Activated CD8-positive, alpha-beta T cell treated with anti-CD3 and anti-CD28 coated beads for 36 hours (primary cell): ENCODE data around the gene FBXO7. TPM values are rescaled to one million over a fixed set of nuclear protein-coding genes. Genes with fewer than 3 reads are reported as not detected.

ENCODE experiments used
- ATAC-seq: fragments of 200-7000 bp; cut with Tn5 transposase; one replicate; pipeline ENCODE4 v1.10.0; 2021; ENCODE audit warnings: mild to moderate bottlenecking, moderate library complexity
- CTCF ChIA-PET: fragments of 350-600 bp; sonication (Branson Sonifier 250); formaldehyde crosslinking; loops from one replicate; lab custom pipeline; 2021; ENCODE audit warnings: antibody characterized with exemption; lab: Charles Lee
- POLR2A ChIA-PET: fragments of 350-600 bp; sonication (Branson Sonifier 250); formaldehyde crosslinking; loops from one replicate; lab custom pipeline; 2021; ENCODE audit warnings: antibody characterized with exemption; lab: Charles Lee
- DNase-seq: peaks from one replicate; pipeline ENCODE4 v3.0.0-alpha.2; 2020
- H3K27ac Mint-ChIP-seq: one replicate; pipeline ENCODE4 v1.8.0; 2021; ENCODE audit warnings: mild to moderate bottlenecking, mixed read lengths
- H3K27me3 Mint-ChIP-seq: one replicate; pipeline ENCODE4 v1.8.0; 2021; ENCODE audit warnings: mixed read lengths
- H3K36me3 Mint-ChIP-seq: one replicate; pipeline ENCODE4 v1.8.0; 2021; ENCODE audit warnings: low read depth, mixed read lengths
- H3K4me1 Mint-ChIP-seq: one replicate; pipeline ENCODE4 v1.8.0; 2021; ENCODE audit warnings: low read depth, mixed read lengths
- H3K4me3 Mint-ChIP-seq: one replicate; pipeline ENCODE4 v1.8.0; 2021; ENCODE audit warnings: mild to moderate bottlenecking, moderate library complexity, mixed read lengths
- H3K9me3 Mint-ChIP-seq: one replicate; pipeline ENCODE4 v1.8.0; 2021; ENCODE audit warnings: mixed read lengths
- CTCF ChIP-seq: fragments of 200-600 bp; IDR thresholded peaks from one replicate; pipeline ENCODE4 v1.8.0; 2022; ENCODE audit warnings: antibody characterized with exemption, mild to moderate bottlenecking
- intact Hi-C: fragments of 100-400 bp; cut with micrococcal nuclease; formaldehyde crosslinking; loops from one replicate; pipeline ENCODE4 v1.10.0; 2022
- total RNA-seq, 2 experiments: library from RNA; stranded (reverse); gene quantifications; one replicate each; pipeline ENCODE4 v1.2.3, GENCODE V29; 2021

Gene FBXO7
- total RNA-seq, 2 experiments from 2014 or later, result 77.2 to 78.1 TPM

- Mint-ChIP-seq H3K4me1 (no peaks in the 10 kb centered on the region), H3K36me3 (no peaks in the 10 kb centered on the region), H3K9me3 (no peaks in the 10 kb centered on the region), H3K27me3 (no peaks in the 10 kb centered on the region), H3K4me3 (no peak overlapping the region), H3K27ac (no peak overlapping the region)
- intact Hi-C loops, result loop anchor here (10.0 kb wide), 1 partner anchor 454 kb away; no protein-coding TSS in a partner anchor
- ATAC-seq (no peak), DNase-seq (no peak)
- ChIA-PET CTCF (interaction anchor here (0.7 kb wide), 1 partner anchor 266 kb away, joined by 3 read pairs; no protein-coding TSS in a partner anchor), POLR2A (interaction anchor here (0.6 kb wide), 1 partner anchor 305 kb away, joined by 4 read pairs; no protein-coding TSS in a partner anchor)
- no peak for TF ChIP-seq CTCF
These were observed 56.6 kb downstream of the FBXO7 start for GRCh38 chr22:32531228-32531627.

- DNase-seq (no peak), ATAC-seq (no peak)
- Mint-ChIP-seq H3K4me1 (no peaks in the 10 kb centered on the region), H3K9me3 (no peaks in the 10 kb centered on the region), H3K27me3 (no peaks in the 10 kb centered on the region), H3K4me3 (no peak overlapping the region), H3K36me3 (no peaks in the 10 kb centered on the region), H3K27ac (no peak overlapping the region)
- no peak for TF ChIP-seq CTCF
- ChIA-PET POLR2A (no interaction called here), CTCF (interaction anchor here (0.6 to 0.7 kb wide), 2 partner anchors 136 to 265 kb away, joined by 3 read pairs; no protein-coding TSS in a partner anchor)
- intact Hi-C loops, result loop anchor here (10.0 kb wide), 1 partner anchor 453 kb away; no protein-coding TSS in a partner anchor
These were observed 57.6 kb downstream of the FBXO7 start for GRCh38 chr22:32531931-32532819.

GRCh38 chr22:32532820-32533128 is 58.2 kb downstream of the FBXO7 start:
- Mint-ChIP-seq H3K27ac (no peak overlapping the region), H3K36me3 (no peaks in the 10 kb centered on the region), H3K4me3 (no peak overlapping the region), H3K27me3 (no peaks in the 10 kb centered on the region), H3K4me1 (no peaks in the 10 kb centered on the region), H3K9me3 (no peaks in the 10 kb centered on the region)
- ATAC-seq, result no peak
- CTCF ChIA-PET, result interaction anchor here (0.6 kb wide), 1 partner anchor 136 kb away, joined by 3 read pairs; no protein-coding TSS in a partner anchor
- no peak for TF ChIP-seq CTCF
- POLR2A ChIA-PET, result no interaction called here
- intact Hi-C loops, result loop anchor here (10.0 kb wide), 1 partner anchor 452 kb away; no protein-coding TSS in a partner anchor
- no peak for DNase-seq

- Mint-ChIP-seq H3K4me3 (no peak overlapping the region), H3K9me3 (no peaks in the 10 kb centered on the region), H3K4me1 (no peaks in the 10 kb centered on the region), H3K27ac (no peak overlapping the region), H3K27me3 (no peaks in the 10 kb centered on the region), H3K36me3 (no peaks in the 10 kb centered on the region)
- ChIA-PET CTCF (no interaction called here), POLR2A (no interaction called here)
- TF ChIP-seq CTCF, result no peak
- DNase-seq (no peak), ATAC-seq (no peak)
- intact Hi-C loops, result loop anchor here (10.0 kb wide), 1 partner anchor 451 kb away; no protein-coding TSS in a partner anchor
These were observed 58.9 kb downstream of the FBXO7 start for GRCh38 chr22:32533265-32534111.
